Endothelial cell of umbilical vein (primary cell): ENCODE measurements around the gene STIMATE. TPM values are rescaled to one million over a fixed set of nuclear protein-coding genes. Genes with fewer than 3 reads are reported as not detected.

Experiments
- BruUV-seq: library from RNA; stranded (reverse); fragments of 400-500 nt; replicated peaks from 2 replicates; lab custom pipeline; 2021; lab: Mats Ljungman, UMichigan
- CTCF ChIA-PET: fragments of 300-600, 350-600 bp; sonication (Branson Sonifier 250); formaldehyde crosslinking; loops from one replicate; lab custom pipeline; 2021; ENCODE audit warnings: antibody characterized with exemption, inconsistent platforms; lab: Charles Lee
- POLR2A ChIA-PET: fragments of 300-600, 350-600 bp; sonication (Branson Sonifier 250); formaldehyde crosslinking; loops from one replicate; lab custom pipeline; 2021; ENCODE audit warnings: antibody characterized with exemption, inconsistent platforms; lab: Charles Lee
- DNase-seq: peaks from one replicate; pipeline ENCODE4 v3.0.0-alpha.2; 2011; ENCODE audit warnings: low read depth, low spot score
- FAIRE-seq: peaks from 2 replicates; lab custom pipeline; 2011; peaks lifted over from hg19 to GRCh38; lab: Jason Lieb, UNC
- H2AFZ ChIP-seq: 2 replicates; pipeline ENCODE4 v1.6.0; 2012; ENCODE audit warnings: low read depth, low read length, control low read depth, inconsistent platforms
- H3K27ac ChIP-seq: 2 replicates; pipeline ENCODE4 v1.5.1; 2011; ENCODE audit warnings: low read depth, mild to moderate bottlenecking, control low read depth, low read length, moderate library complexity; ENCODE audit not compliant: insufficient read depth
- H3K27me3 ChIP-seq, 2 experiments: 2 replicates each; pipeline versions ENCODE4 v1.6.0 to v1.6.1; 2011; ENCODE audit warnings: low read length in 2 of 2, mixed read lengths in 1 of 2; ENCODE audit not compliant: control insufficient read depth in 2 of 2, insufficient read depth in 2 of 2
- H3K36me3 ChIP-seq, 2 experiments: 2 replicates in 1 of 2; 3 replicates in 1 of 2; pipeline ENCODE4 v1.5.1; 2011; ENCODE audit warnings: low read length in 2 of 2, mild to moderate bottlenecking in 1 of 2, moderate library complexity in 1 of 2; ENCODE audit not compliant: control insufficient read depth in 2 of 2, insufficient read depth in 2 of 2; ENCODE audit errors: extremely low read depth in 1 of 2
- H3K4me1 ChIP-seq: 3 replicates; pipeline ENCODE4 v1.5.1; 2011; ENCODE audit warnings: mild to moderate bottlenecking, low read length; ENCODE audit not compliant: control insufficient read depth, insufficient read depth; ENCODE audit errors: extremely low read depth
- H3K4me2 ChIP-seq: 2 replicates; pipeline ENCODE4 v1.6.1; 2011; ENCODE audit warnings: low read length, control low read depth, mixed read lengths; ENCODE audit not compliant: insufficient read depth
- H3K4me3 ChIP-seq, 3 experiments: fragments of 200-600 bp in 1 of 3; sonication (generic), shearing (Covaris generic) in 1 of 3; replicated peaks in 1 of 3; 2 replicates each; pipeline ENCODE4 v1.5.1; 2011 to 2016; ENCODE audit warnings: control low read depth in 3 of 3, low read length in 3 of 3, mild to moderate bottlenecking in 2 of 3, inconsistent platforms in 1 of 3, low read depth in 1 of 3, moderate library complexity in 1 of 3; ENCODE audit not compliant: insufficient read depth in 1 of 3
- H3K79me2 ChIP-seq: 2 replicates; pipeline ENCODE4 v1.6.0; 2012; ENCODE audit warnings: low read length, inconsistent platforms; ENCODE audit not compliant: control insufficient read depth, insufficient read depth
- H3K9ac ChIP-seq: replicated peaks from 2 replicates; pipeline ENCODE3; 2011; ENCODE audit warnings: low read length, control low read depth; ENCODE audit not compliant: insufficient read depth; ENCODE audit errors: extremely low read depth
- H3K9me1 ChIP-seq: replicated peaks from 3 replicates; pipeline ENCODE4 v1.6.0; 2011; ENCODE audit warnings: mild to moderate bottlenecking, low read length; ENCODE audit not compliant: control insufficient read depth, insufficient read depth; ENCODE audit errors: extremely low read depth
- H3K9me3 ChIP-seq: replicated peaks from 2 replicates; pipeline ENCODE4 v1.5.1; 2012; ENCODE audit warnings: low read length, inconsistent platforms; ENCODE audit not compliant: control insufficient read depth, insufficient read depth
- H4K20me1 ChIP-seq: replicated peaks from 2 replicates; pipeline ENCODE3; 2011; ENCODE audit warnings: mild to moderate bottlenecking, low read length; ENCODE audit not compliant: control insufficient read depth, insufficient read depth; ENCODE audit errors: extremely low read depth
- EZH2 ChIP-seq: IDR thresholded peaks from 2 replicates; pipeline ENCODE4 v1.6.1; 2012; ENCODE audit warnings: borderline replicate concordance, low read depth, mild to moderate bottlenecking, moderate library complexity, low read length, inconsistent platforms; ENCODE audit not compliant: severe bottlenecking
- FOS ChIP-seq: IDR thresholded peaks from 2 replicates; pipeline ENCODE4 v1.6.1; 2011; ENCODE audit warnings: mild to moderate bottlenecking, low read length, moderate library complexity, borderline replicate concordance; ENCODE audit not compliant: insufficient read depth
- GATA2 ChIP-seq: IDR thresholded peaks from 2 replicates; pipeline ENCODE4 v1.7.0; 2011; ENCODE audit warnings: low read depth, mild to moderate bottlenecking, moderate library complexity, mixed read lengths, low read length; ENCODE audit not compliant: insufficient read length, insufficient read depth
- JUN ChIP-seq: IDR thresholded peaks from 2 replicates; pipeline ENCODE4 v1.6.1; 2011; ENCODE audit warnings: borderline replicate concordance, low read depth; ENCODE audit not compliant: insufficient read length, insufficient read depth
- MAX ChIP-seq: IDR thresholded peaks from 2 replicates; pipeline ENCODE4 v1.6.1; 2011; ENCODE audit not compliant: insufficient read depth, insufficient read length
- MYC ChIP-seq: IDR thresholded peaks from one replicate; pipeline ENCODE4 v1.6.1; 2011; ENCODE audit warnings: mild to moderate bottlenecking, low read depth, low read length
- POLR2A ChIP-seq: IDR thresholded peaks from 2 replicates; pipeline ENCODE4 v1.6.1; 2012; ENCODE audit warnings: low read depth, mild to moderate bottlenecking, control low read depth, low read length
- POLR2AphosphoS5 ChIP-seq: IDR thresholded peaks from 2 replicates; pipeline ENCODE4 v1.6.1; 2012; ENCODE audit warnings: low read depth, mild to moderate bottlenecking, control low read depth, low read length, moderate library complexity; ENCODE audit not compliant: insufficient read depth
- dilution Hi-C: fragments of 300-500 bp; cut with MboI; formaldehyde crosslinking; loops from one replicate; pipeline ENCODE4 v1.15.0; 2019; ENCODE audit warnings: low sequenced_read_pairs; ENCODE audit not compliant: extremely low pct_ligation_motif_present
- intact Hi-C: fragments of 100-400 bp; cut with micrococcal nuclease; formaldehyde crosslinking; loops from one replicate; pipeline ENCODE4 v1.10.0; 2022
- polyA plus RNA-seq, 4 experiments: library from polyadenylated mRNA; depleted of rRNA in 3 of 4; stranded (reverse) in 3 of 4; unstranded in 1 of 4; fragments of >200 nt; gene quantifications; 2 replicates each; pipeline versions ENCODE4 v1.2.1 to v1.2.3, GENCODE V29; 2011 to 2012; ENCODE audit warnings: missing spikeins in 1 of 4
- total RNA-seq: library from RNA; stranded (reverse); gene quantifications from 2 replicates; pipeline ENCODE4 v1.2.3, GENCODE V29; 2021
- TF ChIP-seq, protein P1 (sequence below), 2 donors: IDR thresholded peaks; 1 replicate in 1 of 2; 2 replicates in 1 of 2; pipeline ENCODE4 v1.5.1; 2011; ENCODE audit warnings: low read length in 2 of 2, mild to moderate bottlenecking in 2 of 2, moderate library complexity in 2 of 2, control low read depth in 1 of 2, inconsistent platforms in 1 of 2, low read depth in 1 of 2; ENCODE audit not compliant: insufficient read depth in 1 of 2; ENCODE audit errors: extremely low read depth in 1 of 2

Gene STIMATE
- total and polyA plus RNA-seq, 2 donors (not counting 3 experiments of a cell fraction or from before 2014, with no cell fraction given): 18.2 to 24.0 TPM

GRCh38 chr3:52791928-52792327 is 105.4 kb downstream of the STIMATE start:
- dilution Hi-C loops: no loop called here

DNA sequence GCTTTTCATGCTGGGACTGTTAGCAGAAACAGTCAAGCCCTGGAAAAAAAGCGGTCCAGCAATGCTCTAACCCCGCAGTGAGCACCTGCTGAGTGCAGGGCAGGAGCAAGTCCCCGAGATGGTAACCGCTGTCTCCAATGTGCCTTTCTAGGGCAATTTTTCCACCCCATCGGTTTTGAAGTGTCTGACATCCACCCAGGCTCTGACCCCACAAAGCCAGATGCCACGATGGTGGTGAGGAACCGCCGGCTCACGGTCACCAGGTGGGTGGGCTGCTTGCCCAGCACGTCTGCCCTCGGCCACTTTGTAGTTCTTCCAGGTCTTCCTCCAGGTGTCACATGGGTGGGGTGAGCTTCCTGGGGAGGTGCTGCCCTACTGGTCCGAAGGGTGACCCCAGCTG is 106.0 kb downstream of the STIMATE start:
- Histone ChIP-seq H3K79me2 (no peaks in the 10 kb centered on the region), H4K20me1 (no peaks in the 10 kb centered on the region), H3K4me2 (no peak overlapping the region), H3K9ac (no peak overlapping the region), H3K9me3 (no peaks in the 10 kb centered on the region), H3K4me1 (no peaks in the 10 kb centered on the region), H2AFZ (no peak overlapping the region), H3K27me3 (no peaks in the 10 kb centered on the region), H3K27ac (no peak overlapping the region), H3K9me1 (no peaks in the 10 kb centered on the region), H3K36me3 (no peaks in the 10 kb centered on the region), H3K4me3 (no peak overlapping the region)
- dilution Hi-C loops: no loop called here
- TF ChIP-seq, protein P1, sequence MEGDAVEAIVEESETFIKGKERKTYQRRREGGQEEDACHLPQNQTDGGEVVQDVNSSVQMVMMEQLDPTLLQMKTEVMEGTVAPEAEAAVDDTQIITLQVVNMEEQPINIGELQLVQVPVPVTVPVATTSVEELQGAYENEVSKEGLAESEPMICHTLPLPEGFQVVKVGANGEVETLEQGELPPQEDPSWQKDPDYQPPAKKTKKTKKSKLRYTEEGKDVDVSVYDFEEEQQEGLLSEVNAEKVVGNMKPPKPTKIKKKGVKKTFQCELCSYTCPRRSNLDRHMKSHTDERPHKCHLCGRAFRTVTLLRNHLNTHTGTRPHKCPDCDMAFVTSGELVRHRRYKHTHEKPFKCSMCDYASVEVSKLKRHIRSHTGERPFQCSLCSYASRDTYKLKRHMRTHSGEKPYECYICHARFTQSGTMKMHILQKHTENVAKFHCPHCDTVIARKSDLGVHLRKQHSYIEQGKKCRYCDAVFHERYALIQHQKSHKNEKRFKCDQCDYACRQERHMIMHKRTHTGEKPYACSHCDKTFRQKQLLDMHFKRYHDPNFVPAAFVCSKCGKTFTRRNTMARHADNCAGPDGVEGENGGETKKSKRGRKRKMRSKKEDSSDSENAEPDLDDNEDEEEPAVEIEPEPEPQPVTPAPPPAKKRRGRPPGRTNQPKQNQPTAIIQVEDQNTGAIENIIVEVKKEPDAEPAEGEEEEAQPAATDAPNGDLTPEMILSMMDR (IDR thresholded peaks at IDR 0.05; ENCODE audit: extremely low read depth in 1 of 2, insufficient read depth in 1 of 2, low read depth in 1 of 2, low read length in 2 of 2): no peak
- TF ChIP-seq MAX (no peak), EZH2 (no peak), FOS (no peak), POLR2A (no peak), POLR2AphosphoS5 (no peak), GATA2 (no peak), JUN (no peak), MYC (no peak)
- ChIA-PET CTCF (interaction anchor here (0.9 to 1.6 kb wide), 2 partner anchors 8 to 88 kb away, joined by 3 to 4 read pairs; no protein-coding TSS in a partner anchor), POLR2A (no interaction called here)
- FAIRE-seq (no peak), DNase-seq (no peak)
- intact Hi-C loops: no loop called here
- no TSS peak for BruUV-seq

More at GRCh38 chr3:52791928-52792327, 105.4 kb downstream of the STIMATE start:
- intact Hi-C loops: no loop called here
- Histone ChIP-seq H3K27me3 (no peaks in the 10 kb centered on the region), H3K4me2 (no peak overlapping the region), H3K36me3 (no peaks in the 10 kb centered on the region), H3K9me3 (no peaks in the 10 kb centered on the region), H3K79me2 (no peaks in the 10 kb centered on the region), H3K4me1 (no peaks in the 10 kb centered on the region), H2AFZ (no peak overlapping the region), H3K9ac (no peak overlapping the region), H3K27ac (no peak overlapping the region), H3K4me3 (no peak overlapping the region), H4K20me1 (no peaks in the 10 kb centered on the region), H3K9me1 (no peaks in the 10 kb centered on the region)
- CTCF ChIA-PET: interaction anchor here (0.9 to 2.3 kb wide), 4 partner anchors 9 to 87 kb away, joined by 3 to 5 read pairs (median 4); no protein-coding TSS in a partner anchor
- DNase-seq (no peak), FAIRE-seq (no peak)
- no TSS peak for BruUV-seq
- no peak for TF ChIP-seq POLR2AphosphoS5
- TF ChIP-seq GATA2: no peak
- TF ChIP-seq, protein P1 (IDR thresholded peaks at IDR 0.05; ENCODE audit: extremely low read depth in 1 of 2, insufficient read depth in 1 of 2, low read depth in 1 of 2, low read length in 2 of 2): no peak
- no peak for TF ChIP-seq FOS
- no peak for TF ChIP-seq JUN
- no peak for TF ChIP-seq POLR2A
- POLR2A ChIA-PET: no interaction called here
